ENCODE results near the gene CCBE1.

The CCBE1 gene

GRCh38 chr18:59509481-59510442 is 187.5 kb downstream of the CCBE1 start:
- Histone ChIP-seq H3K9ac (ENCODE audit: low read length) (no peak overlapping the region), H3K9me3 (ENCODE audit: insufficient read depth, low read length) (no peaks in the 10 kb centered on the region), H3K79me2 (ENCODE audit: insufficient read depth, low read length) (no peaks in the 10 kb centered on the region), H3K4me2 (ENCODE audit: low read depth, low read length, poor library complexity, severe bottlenecking) (no peak overlapping the region), H3K9me2 (replicated peaks; ENCODE audit: insufficient read depth, low read length) (no peaks in the 10 kb centered on the region), H4K20me1 (ENCODE audit: low read depth, low read length) (no peaks in the 10 kb centered on the region), H3K27me3 (ENCODE audit: low read length) (no peaks in the 10 kb centered on the region), H3F3A (ENCODE audit: insufficient read depth) (no peaks in the 10 kb centered on the region), H3K27ac (ENCODE audit: low read depth, low read length) (no peak overlapping the region), H2AFZ (ENCODE audit: low read depth, low read length, severe bottlenecking) (no peak overlapping the region), H3K4me3 (ENCODE audit: insufficient read depth, low read length, poor library complexity, severe bottlenecking) (no peak overlapping the region), H3K36me3 (ENCODE audit: low read length) (no peaks in the 10 kb centered on the region)
- no peak for TF ChIP-seq CTCF (IDR thresholded peaks at IDR 0.05; ENCODE audit: insufficient read depth, low read length, poor library complexity, severe bottlenecking)
- TF ChIP-seq EZH2phosphoT487 (conservative IDR thresholded peaks at IDR 0.05; ENCODE audit: low read length), result no peak

DNA sequence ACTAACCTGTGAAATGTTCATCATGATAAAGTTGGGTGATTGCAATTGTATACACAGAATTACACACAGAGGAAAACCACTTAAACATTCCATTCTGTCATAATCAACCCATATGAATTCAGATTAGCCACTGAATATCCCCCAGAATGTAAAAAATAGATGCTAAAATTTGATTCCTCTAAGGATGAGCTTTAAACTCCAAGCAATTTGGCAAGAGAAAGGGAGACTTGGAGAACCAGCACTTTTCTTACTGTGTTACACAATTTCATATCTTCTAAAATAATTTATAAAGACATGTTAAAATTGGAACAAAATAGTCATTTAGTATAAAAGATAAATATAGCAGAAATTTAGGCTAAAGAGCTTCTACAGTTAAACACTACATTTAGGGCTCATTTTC is 191.9 kb downstream of the CCBE1 start:
- Histone ChIP-seq H4K20me1 (ENCODE audit: low read depth, low read length) (no peaks in the 10 kb centered on the region), H3K4me3 (ENCODE audit: insufficient read depth, low read length, poor library complexity, severe bottlenecking) (no peak overlapping the region), H2AFZ (ENCODE audit: low read depth, low read length, severe bottlenecking) (no peak overlapping the region), H3K9ac (ENCODE audit: low read length) (no peak overlapping the region), H3F3A (ENCODE audit: insufficient read depth) (no peaks in the 10 kb centered on the region), H3K27ac (ENCODE audit: low read depth, low read length) (no peak overlapping the region), H3K9me2 (replicated peaks; ENCODE audit: insufficient read depth, low read length) (no peaks in the 10 kb centered on the region), H3K9me3 (ENCODE audit: insufficient read depth, low read length) (no peaks in the 10 kb centered on the region), H3K4me2 (ENCODE audit: low read depth, low read length, poor library complexity, severe bottlenecking) (no peak overlapping the region), H3K79me2 (ENCODE audit: insufficient read depth, low read length) (no peaks in the 10 kb centered on the region), H3K36me3 (ENCODE audit: low read length) (no peaks in the 10 kb centered on the region), H3K27me3 (ENCODE audit: low read length) (no peaks in the 10 kb centered on the region)
- no peak for TF ChIP-seq EZH2phosphoT487 (conservative IDR thresholded peaks at IDR 0.05; ENCODE audit: low read length)
- TF ChIP-seq CTCF (IDR thresholded peaks at IDR 0.05; ENCODE audit: insufficient read depth, low read length, poor library complexity, severe bottlenecking), result no peak

- H3K27me3 ChIP-seq (ENCODE audit: low read length), result no peaks in the 10 kb centered on the region
- no peak overlapping the region for H3K27ac ChIP-seq (ENCODE audit: low read depth, low read length)
- no peak overlapping the region for H3K4me2 ChIP-seq (ENCODE audit: low read depth, low read length, poor library complexity, severe bottlenecking)
- no peak overlapping the region for H2AFZ ChIP-seq (ENCODE audit: low read depth, low read length, severe bottlenecking)
- H3K9me2 ChIP-seq (replicated peaks; ENCODE audit: insufficient read depth, low read length), result no peaks in the 10 kb centered on the region
- no peak overlapping the region for H3K4me3 ChIP-seq (ENCODE audit: insufficient read depth, low read length, poor library complexity, severe bottlenecking)
- no peaks in the 10 kb centered on the region for H3K9me3 ChIP-seq (ENCODE audit: insufficient read depth, low read length)
- no peaks in the 10 kb centered on the region for H3F3A ChIP-seq (ENCODE audit: insufficient read depth)
- no peaks in the 10 kb centered on the region for H3K79me2 ChIP-seq (ENCODE audit: insufficient read depth, low read length)
- H3K9ac ChIP-seq (ENCODE audit: low read length), result no peak overlapping the region
- H3K36me3 ChIP-seq (ENCODE audit: low read length), result no peaks in the 10 kb centered on the region
- TF ChIP-seq CTCF (IDR thresholded peaks at IDR 0.05; ENCODE audit: insufficient read depth, low read length, poor library complexity, severe bottlenecking), result no peak
- TF ChIP-seq EZH2phosphoT487 (conservative IDR thresholded peaks at IDR 0.05; ENCODE audit: low read length), result no peak
- H4K20me1 ChIP-seq (ENCODE audit: low read depth, low read length), result no peaks in the 10 kb centered on the region
These were observed 194.7 kb downstream of the CCBE1 start for GRCh38 chr18:59502274-59503175.

All from SU-DHL-6 (cell line).